ENCODE measurements around the gene PBXIP1. TPM values are rescaled to one million over a fixed set of nuclear protein-coding genes. Genes with fewer than 3 reads are reported as not detected.
A peak's percentile ranks its signal among the peaks of the same experiment; 100 is the strongest.

The PBXIP1 gene
- total and polyA plus RNA-seq, 10 of the 15 experiments (the other 5 are each of a cell fraction or from before 2014, with no cell fraction given), result 0.63 to 25.6 (median 15.4) TPM

- TF ChIP-seq CHD2 (IDR thresholded peaks at IDR 0.05; ENCODE audit: borderline replicate concordance, low read depth, low read length), result peak; percentile 79
- TF ChIP-seq MEF2B (IDR thresholded peaks at IDR 0.05; ENCODE audit: partially characterized antibody, poor library complexity, severe bottlenecking), result no peak
- TF ChIP-seq RAD51 (IDR thresholded peaks at IDR 0.05), result no peak
- TF ChIP-seq CREB1 (IDR thresholded peaks at IDR 0.05; ENCODE audit: low read depth), result no peak
- no peak for TF ChIP-seq SPI1 (IDR thresholded peaks at IDR 0.05; ENCODE audit: borderline replicate concordance, insufficient read depth, low read depth, low read length)
- TF ChIP-seq ZSCAN29 (IDR thresholded peaks at IDR 0.05), result no peak
- TF ChIP-seq CHD1 (IDR thresholded peaks at IDR 0.05; ENCODE audit: low read depth, low read length), result peak; percentile 98
- peak; percentile 81; the same call in 1 of the 2 replicates for TF ChIP-seq ZNF207 (IDR thresholded peaks at IDR 0.05; ENCODE audit: borderline replicate concordance)
- no peak for TF ChIP-seq HDAC6 (IDR thresholded peaks at IDR 0.05; ENCODE audit: unreplicated experiment)
- TF ChIP-seq SREBF2 (IDR thresholded peaks at IDR 0.05; ENCODE audit: low read length), result no peak; the same call in 1 of the 2 replicates
- no peak; the same call in 1 of the 2 replicates for TF ChIP-seq TARDBP (IDR thresholded peaks at IDR 0.05; ENCODE audit: borderline replicate concordance)
- TF ChIP-seq EP300 (IDR thresholded peaks at IDR 0.05; ENCODE audit: borderline replicate concordance in 1 of 2, control insufficient read depth in 1 of 2, low read depth in 2 of 2, low read length in 2 of 2), result peak; percentile 37 to 56; a peak in 2 of 4 replicates
- TF ChIP-seq TCF3 (IDR thresholded peaks at IDR 0.05; ENCODE audit: borderline replicate concordance, insufficient read depth, low read depth, low read length), result no peak
- peak; percentile 41; the same call in 1 of the 2 replicates for TF ChIP-seq ZNF687 (IDR thresholded peaks at IDR 0.05)
- no peak for TF ChIP-seq MTA3 (IDR thresholded peaks at IDR 0.05; ENCODE audit: borderline replicate concordance, low read length)
- TF ChIP-seq ZNF24 (IDR thresholded peaks at IDR 0.05), result no peak
- 0 out of 2 replicates have a peak, but pooled peaks have one; percentile 67 for TF ChIP-seq NBN (IDR thresholded peaks at IDR 0.05)
- peak; percentile 96 to 97 for TF ChIP-seq BHLHE40 (IDR thresholded peaks at IDR 0.05; ENCODE audit: borderline replicate concordance in 1 of 2, low read depth in 2 of 2, low read length in 1 of 2)
- TF ChIP-seq NR2F1 (conservative IDR thresholded peaks at IDR 0.05), result no peak
- TF ChIP-seq ZBED1 (IDR thresholded peaks at IDR 0.05; ENCODE audit: borderline replicate concordance), result peak; percentile 100
- TF ChIP-seq EED (IDR thresholded peaks at IDR 0.05; ENCODE audit: low read depth), result peak; percentile 45; the same call in 1 of the 2 replicates
Observed at GRCh38 chr1:154937085-154937987, 18.6 kb downstream of the PBXIP1 start (continued).
